Breast epithelium (tissue), 4 donors: Measurements from ENCODE around the gene MUS81. TPM values are rescaled to one million over a fixed set of nuclear protein-coding genes. Genes with fewer than 3 reads are reported as not detected.

ENCODE experiments used
- DNase-seq, 2 donors: peaks; one replicate each; pipeline ENCODE4 v3.0.0-alpha.2; 2019; ENCODE audit warnings: low spot score in 2 of 2
- H3K27ac ChIP-seq, 2 donors: fragments of 200-600 bp; sonication (generic) in 1 of 2; one replicate each; pipeline ENCODE4 v1.5.1; 2016 to 2019; ENCODE audit warnings: mild to moderate bottlenecking in 1 of 2
- H3K27me3 ChIP-seq, 2 donors: fragments of 200-600 bp; sonication (generic) in 1 of 2; one replicate each; pipeline versions ENCODE4 v1.5.1 to v1.6.0; 2017 to 2019; ENCODE audit warnings: control low read depth in 1 of 2, mild to moderate bottlenecking in 1 of 2
- H3K36me3 ChIP-seq: fragments of 200-600 bp; one replicate; pipeline ENCODE4 v1.5.1; 2019
- H3K4me1 ChIP-seq, 2 donors: fragments of 200-600 bp; sonication (generic); one replicate each; pipeline ENCODE4 v1.5.1; 2016 to 2019; ENCODE audit warnings: control low read depth in 1 of 2
- H3K4me3 ChIP-seq, 3 donors: fragments of 200-600 bp; sonication (generic); 1 replicate in 2 of 3; 2 replicates in 1 of 3; pipeline ENCODE4 v1.5.1; 2016 to 2019; ENCODE audit warnings: mild to moderate bottlenecking in 3 of 3, moderate library complexity in 2 of 3
- H3K9me3 ChIP-seq, 2 donors: fragments of 200-600 bp; sonication (generic) in 1 of 2; one replicate each; pipeline ENCODE4 v1.5.1; 2016 to 2019; ENCODE audit warnings: control low read depth in 1 of 2
- POLR2A ChIP-seq: fragments of 450-650 bp; IDR thresholded peaks from one replicate; pipeline ENCODE4 v1.6.1; 2016; ENCODE audit warnings: antibody characterized with exemption, mild to moderate bottlenecking, moderate library complexity
- POLR2AphosphoS5 ChIP-seq, 3 donors: sonication (generic); formaldehyde crosslinking; IDR thresholded peaks; one replicate each; pipeline ENCODE4 v1.6.1; 2017; ENCODE audit warnings: antibody characterized with exemption in 3 of 3
- intact Hi-C: fragments of 100-400 bp; cut with DNase I; formaldehyde crosslinking; loops from one replicate; pipeline ENCODE4 v1.15.1; 2023; ENCODE audit warnings: low total_unique reads
- total RNA-seq, 3 donors: library from RNA; depleted of rRNA; stranded (reverse); fragments of >200 nt; gene quantifications; one replicate each; pipeline ENCODE4 v1.1.0, GENCODE V29; 2016
- TF ChIP-seq, protein P1 (sequence below), 3 donors: fragments of 450-650 bp; IDR thresholded peaks; one replicate each; pipeline ENCODE4 v1.5.1; 2016 to 2017; ENCODE audit warnings: antibody characterized with exemption in 3 of 3, mild to moderate bottlenecking in 3 of 3, moderate library complexity in 3 of 3

Gene MUS81
- total RNA-seq, 3 donors from 2014 or later: 29.8 to 44.6 (median 42.9) TPM

- Histone ChIP-seq H3K9me3 (no peaks in the 10 kb centered on the region), H3K4me1 (no peaks in the 10 kb centered on the region), H3K36me3 (no peaks in the 10 kb centered on the region), H3K27me3 (no peaks in the 10 kb centered on the region), H3K4me3 (no peak overlapping the region), H3K27ac (no peak overlapping the region)
- intact Hi-C loops: loop anchor here (10.0 kb wide), 1 partner anchor 85 kb away; the partner anchor contains the start of gene SART1
- DNase-seq: no peak
- TF ChIP-seq, protein P1, sequence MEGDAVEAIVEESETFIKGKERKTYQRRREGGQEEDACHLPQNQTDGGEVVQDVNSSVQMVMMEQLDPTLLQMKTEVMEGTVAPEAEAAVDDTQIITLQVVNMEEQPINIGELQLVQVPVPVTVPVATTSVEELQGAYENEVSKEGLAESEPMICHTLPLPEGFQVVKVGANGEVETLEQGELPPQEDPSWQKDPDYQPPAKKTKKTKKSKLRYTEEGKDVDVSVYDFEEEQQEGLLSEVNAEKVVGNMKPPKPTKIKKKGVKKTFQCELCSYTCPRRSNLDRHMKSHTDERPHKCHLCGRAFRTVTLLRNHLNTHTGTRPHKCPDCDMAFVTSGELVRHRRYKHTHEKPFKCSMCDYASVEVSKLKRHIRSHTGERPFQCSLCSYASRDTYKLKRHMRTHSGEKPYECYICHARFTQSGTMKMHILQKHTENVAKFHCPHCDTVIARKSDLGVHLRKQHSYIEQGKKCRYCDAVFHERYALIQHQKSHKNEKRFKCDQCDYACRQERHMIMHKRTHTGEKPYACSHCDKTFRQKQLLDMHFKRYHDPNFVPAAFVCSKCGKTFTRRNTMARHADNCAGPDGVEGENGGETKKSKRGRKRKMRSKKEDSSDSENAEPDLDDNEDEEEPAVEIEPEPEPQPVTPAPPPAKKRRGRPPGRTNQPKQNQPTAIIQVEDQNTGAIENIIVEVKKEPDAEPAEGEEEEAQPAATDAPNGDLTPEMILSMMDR (IDR thresholded peaks at IDR 0.05): no peak
- TF ChIP-seq POLR2AphosphoS5 (IDR thresholded peaks at IDR 0.05): no peak
- no peak for TF ChIP-seq POLR2A
Measured at GRCh38 chr11:65880027-65880426, 19.8 kb downstream of the MUS81 start.

DNA sequence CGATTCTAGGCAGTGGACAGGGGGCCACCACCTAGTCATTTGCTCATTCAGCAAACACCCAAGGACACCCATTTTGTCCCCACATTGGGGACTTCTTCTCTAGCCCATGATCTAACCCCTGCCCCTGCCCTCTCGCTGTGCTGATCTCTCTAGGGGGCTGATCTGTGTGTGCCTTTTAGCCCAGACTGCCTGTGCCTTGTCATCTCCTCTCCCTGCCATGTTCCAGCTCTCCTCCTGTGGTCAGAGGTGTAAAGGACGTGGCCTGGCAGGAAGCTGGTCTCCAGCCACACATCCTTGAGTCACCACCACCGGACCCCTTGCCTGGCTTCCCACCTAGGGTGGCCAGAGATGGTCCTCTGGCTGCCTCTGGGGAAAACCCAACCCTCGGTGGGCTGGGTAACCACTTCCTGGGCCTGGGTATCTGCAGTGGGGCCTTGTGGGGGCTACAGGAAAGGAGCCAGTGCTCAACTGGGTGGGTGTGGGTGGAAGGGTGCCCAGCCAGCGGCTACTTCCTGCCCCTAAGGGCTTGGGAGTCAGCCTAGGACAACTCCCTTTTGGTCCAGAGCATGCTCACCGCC is 20.7 kb downstream of the MUS81 start:
- no peaks in the 10 kb centered on the region for H3K27me3 ChIP-seq
- no peaks in the 10 kb centered on the region for H3K36me3 ChIP-seq
- no peak for TF ChIP-seq POLR2AphosphoS5 (IDR thresholded peaks at IDR 0.05)
- TF ChIP-seq, protein P1 (IDR thresholded peaks at IDR 0.05): no peak
- TF ChIP-seq POLR2A: no peak
- DNase-seq: no peak
- H3K9me3 ChIP-seq: no peaks in the 10 kb centered on the region
- no peak overlapping the region for H3K27ac ChIP-seq
- H3K4me1 ChIP-seq: no peaks in the 10 kb centered on the region
- intact Hi-C loops: loop anchor here (10.0 kb wide), 1 partner anchor 84 kb away; the partner anchor contains the start of gene SART1
- H3K4me3 ChIP-seq: no peak overlapping the region

DNA sequence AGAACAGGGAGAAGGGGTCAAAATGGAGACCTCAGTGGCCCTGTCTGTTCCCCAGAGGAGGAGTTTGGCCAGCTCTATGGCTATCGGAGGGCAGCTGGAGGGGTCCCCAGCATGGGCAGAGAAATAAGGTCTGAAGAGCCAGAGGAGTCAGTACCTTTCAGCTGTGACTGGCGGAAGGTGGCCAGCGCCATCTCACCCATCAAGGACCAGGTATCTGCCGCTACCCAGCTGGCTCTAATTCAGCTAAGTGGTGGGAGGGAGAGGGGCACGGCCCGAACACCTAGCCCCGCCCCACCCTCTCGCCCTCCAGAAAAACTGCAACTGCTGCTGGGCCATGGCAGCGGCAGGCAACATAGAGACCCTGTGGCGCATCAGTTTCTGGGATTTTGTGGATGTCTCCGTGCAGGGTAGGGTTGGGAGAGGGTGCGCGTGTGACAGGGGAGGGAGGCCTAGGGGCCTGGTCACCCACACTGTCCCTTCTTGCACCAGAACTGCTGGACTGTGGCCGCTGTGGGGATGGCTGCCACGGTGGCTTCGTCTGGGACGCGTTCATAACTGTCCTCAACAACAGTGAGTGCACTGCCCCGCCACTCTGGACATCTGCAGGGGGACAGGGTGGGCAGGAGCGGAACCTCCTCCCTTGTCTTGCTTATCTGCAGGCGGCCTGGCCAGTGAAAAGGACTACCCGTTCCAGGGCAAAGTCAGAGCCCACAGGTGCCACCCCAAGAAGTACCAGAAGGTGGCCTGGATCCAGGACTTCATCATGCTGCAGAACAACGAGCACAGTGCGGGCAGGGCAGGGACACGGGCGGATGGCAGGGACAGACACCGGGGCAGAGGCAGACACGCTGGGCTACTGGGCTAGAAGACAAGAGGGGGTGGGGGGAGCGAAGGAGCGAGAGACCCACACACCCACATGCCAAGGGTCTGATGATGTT is 22.2 kb downstream of the MUS81 start:
- no peak for DNase-seq
- H3K27ac ChIP-seq: no peak overlapping the region
- H3K27me3 ChIP-seq: no peaks in the 10 kb centered on the region
- TF ChIP-seq POLR2A (no peak), POLR2AphosphoS5 (IDR thresholded peaks at IDR 0.05) (no peak)
- TF ChIP-seq, protein P1 (IDR thresholded peaks at IDR 0.05): no peak
- H3K4me3 ChIP-seq: no peak overlapping the region
- intact Hi-C loops: loop anchor here (10.0 kb wide), 1 partner anchor 82 kb away; the partner anchor contains the start of gene SART1
- no peaks in the 10 kb centered on the region for H3K9me3 ChIP-seq
- no peaks in the 10 kb centered on the region for H3K36me3 ChIP-seq
- peaks cover 0 to 5% of the 10 kb centered on the region in 2 donors for H3K4me1 ChIP-seq

GRCh38 chr11:65883058-65883761 is 23.0 kb downstream of the MUS81 start:
- Histone ChIP-seq H3K36me3 (no peaks in the 10 kb centered on the region), H3K4me3 (no peak overlapping the region), H3K9me3 (no peaks in the 10 kb centered on the region), H3K4me1 (peaks cover 5 to 12% of the 10 kb centered on the region in 2 donors), H3K27me3 (no peaks in the 10 kb centered on the region), H3K27ac (no peak overlapping the region)
- TF ChIP-seq, protein P1 (IDR thresholded peaks at IDR 0.05): no peak
- TF ChIP-seq POLR2A: no peak
- no peak for DNase-seq
- intact Hi-C loops: loop anchor here (10.0 kb wide), 1 partner anchor 82 kb away; the partner anchor contains the start of gene SART1
